OCI-LY3 (cell line): ENCODE measurements around the gene NTRK2.

ENCODE experiments used
- CTCF ChIP-seq: fragments of 200-600, 300-600 bp; sonication (generic); IDR thresholded peaks from 2 replicates; pipeline ENCODE4 v1.5.1; 2014; ENCODE audit warnings: antibody characterized with exemption, low read length, low read depth
- EZH2phosphoT487 ChIP-seq: fragments of 200-600 bp; shearing (Covaris generic); IDR thresholded peaks from 2 replicates; pipeline ENCODE4 v1.6.1; 2018; ENCODE audit warnings: antibody characterized with exemption, mixed run types, low read depth

- TF ChIP-seq CTCF (no peak), EZH2phosphoT487 (no peak)
These were observed 84.9 kb downstream of the NTRK2 start for GRCh38 chr9:84754461-84754860.
